Cardiac fibroblast (primary cell): ENCODE measurements around the gene CLCA2.

ENCODE experiments used
- DNase-seq, 2 donors: peaks; one replicate each; pipeline versions ENCODE4 v3.0.0 to v3.0.0-alpha.2; 2010; ENCODE audit warnings: low read depth in 2 of 2
- H3K4me3 ChIP-seq, 2 donors: replicated peaks in 1 of 2; 1 replicate in 1 of 2; 2 replicates in 1 of 2; pipeline ENCODE4 v1.5.1; 2011; ENCODE audit warnings: low read depth in 2 of 2, low read length in 2 of 2, mild to moderate bottlenecking in 2 of 2, moderate library complexity in 1 of 2
- TF ChIP-seq, protein P1 (sequence below): IDR thresholded peaks from one replicate; pipeline ENCODE4 v1.5.1; 2011; ENCODE audit warnings: low read depth, mild to moderate bottlenecking, low read length, inconsistent platforms

Gene CLCA2

DNA sequence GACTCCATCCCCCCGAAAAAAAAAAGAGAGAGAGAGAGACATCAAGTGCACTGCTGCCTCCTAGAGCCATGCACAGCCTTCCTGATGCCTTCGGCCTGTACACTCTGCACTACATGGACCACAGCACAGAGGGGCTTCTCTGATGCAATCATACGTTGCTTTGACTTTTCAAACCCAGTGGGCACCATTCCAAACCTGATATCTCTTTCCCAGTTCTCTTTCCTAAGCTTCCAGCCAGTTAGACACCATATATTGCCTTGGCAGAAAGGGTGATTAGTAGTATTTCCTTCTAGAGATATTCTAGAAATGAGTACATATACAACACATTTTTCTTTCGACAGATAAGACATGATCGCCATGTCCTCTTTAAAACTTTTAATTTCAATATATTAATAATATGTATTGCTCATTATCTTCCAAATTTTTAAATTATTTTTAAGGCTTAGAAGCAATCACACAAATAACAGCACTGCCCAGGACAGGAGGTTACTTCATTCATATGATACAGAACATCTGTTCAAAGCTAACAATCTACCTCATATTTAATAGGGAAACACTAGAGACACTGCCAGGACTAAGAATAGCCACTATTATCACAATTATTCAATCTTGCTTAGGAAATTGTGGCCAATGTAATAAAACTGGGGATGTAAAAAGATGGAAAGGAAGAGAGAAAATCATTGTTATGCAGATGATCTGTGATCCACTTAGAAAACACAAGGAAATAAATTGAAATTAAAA lies 54.6 kb downstream of the CLCA2 start:
- peak in 1 of 2 donors; percentile 15 for DNase-seq
- H3K4me3 ChIP-seq, result no peak overlapping the region
- TF ChIP-seq, protein P1, sequence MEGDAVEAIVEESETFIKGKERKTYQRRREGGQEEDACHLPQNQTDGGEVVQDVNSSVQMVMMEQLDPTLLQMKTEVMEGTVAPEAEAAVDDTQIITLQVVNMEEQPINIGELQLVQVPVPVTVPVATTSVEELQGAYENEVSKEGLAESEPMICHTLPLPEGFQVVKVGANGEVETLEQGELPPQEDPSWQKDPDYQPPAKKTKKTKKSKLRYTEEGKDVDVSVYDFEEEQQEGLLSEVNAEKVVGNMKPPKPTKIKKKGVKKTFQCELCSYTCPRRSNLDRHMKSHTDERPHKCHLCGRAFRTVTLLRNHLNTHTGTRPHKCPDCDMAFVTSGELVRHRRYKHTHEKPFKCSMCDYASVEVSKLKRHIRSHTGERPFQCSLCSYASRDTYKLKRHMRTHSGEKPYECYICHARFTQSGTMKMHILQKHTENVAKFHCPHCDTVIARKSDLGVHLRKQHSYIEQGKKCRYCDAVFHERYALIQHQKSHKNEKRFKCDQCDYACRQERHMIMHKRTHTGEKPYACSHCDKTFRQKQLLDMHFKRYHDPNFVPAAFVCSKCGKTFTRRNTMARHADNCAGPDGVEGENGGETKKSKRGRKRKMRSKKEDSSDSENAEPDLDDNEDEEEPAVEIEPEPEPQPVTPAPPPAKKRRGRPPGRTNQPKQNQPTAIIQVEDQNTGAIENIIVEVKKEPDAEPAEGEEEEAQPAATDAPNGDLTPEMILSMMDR, result no peak

- no peak for DNase-seq
- H3K4me3 ChIP-seq, result no peak overlapping the region
- TF ChIP-seq, protein P1, result no peak
These were observed 58.0 kb downstream of the CLCA2 start for GRCh38 chr1:86481966-86482365.

DNA sequence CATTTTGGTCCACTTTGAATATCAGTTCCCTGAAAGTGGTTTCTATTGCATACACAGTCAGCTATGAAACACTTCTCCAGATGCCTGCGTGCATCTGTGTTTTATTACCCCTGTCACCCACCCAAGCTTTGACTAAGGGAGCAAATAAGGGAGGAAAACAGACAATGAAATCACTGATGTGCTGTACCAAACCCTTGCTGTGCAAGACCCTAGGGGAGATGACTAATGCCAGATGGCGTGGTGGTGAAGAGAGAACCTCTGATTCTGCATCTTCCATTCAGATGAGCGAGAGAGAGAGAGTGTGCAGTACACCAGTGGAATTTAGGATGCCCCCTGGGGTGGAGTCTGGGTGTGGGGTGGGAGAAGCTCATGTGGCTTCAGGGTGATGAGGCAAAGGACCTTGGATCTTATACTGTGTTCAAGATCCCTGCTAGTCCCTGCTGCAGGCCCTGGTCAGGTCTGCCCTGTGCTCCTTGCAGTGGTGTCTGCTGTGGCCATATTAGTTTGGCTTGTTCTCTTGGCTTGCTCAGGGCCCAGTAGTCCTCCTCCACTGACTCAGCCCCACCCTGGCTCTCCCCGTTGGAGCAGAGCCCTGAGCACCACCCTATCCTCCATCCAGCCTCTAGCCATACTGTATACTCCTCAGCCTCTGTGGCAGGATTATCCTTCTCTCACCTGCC lies 63.3 kb downstream of the CLCA2 start:
- no peak overlapping the region for H3K4me3 ChIP-seq
- TF ChIP-seq, protein P1, result no peak
- peak; percentile 61 to 93 for DNase-seq

GRCh38 chr1:86487811-86488141 lies 63.8 kb downstream of the CLCA2 start:
- DNase-seq, result no peak

DNA sequence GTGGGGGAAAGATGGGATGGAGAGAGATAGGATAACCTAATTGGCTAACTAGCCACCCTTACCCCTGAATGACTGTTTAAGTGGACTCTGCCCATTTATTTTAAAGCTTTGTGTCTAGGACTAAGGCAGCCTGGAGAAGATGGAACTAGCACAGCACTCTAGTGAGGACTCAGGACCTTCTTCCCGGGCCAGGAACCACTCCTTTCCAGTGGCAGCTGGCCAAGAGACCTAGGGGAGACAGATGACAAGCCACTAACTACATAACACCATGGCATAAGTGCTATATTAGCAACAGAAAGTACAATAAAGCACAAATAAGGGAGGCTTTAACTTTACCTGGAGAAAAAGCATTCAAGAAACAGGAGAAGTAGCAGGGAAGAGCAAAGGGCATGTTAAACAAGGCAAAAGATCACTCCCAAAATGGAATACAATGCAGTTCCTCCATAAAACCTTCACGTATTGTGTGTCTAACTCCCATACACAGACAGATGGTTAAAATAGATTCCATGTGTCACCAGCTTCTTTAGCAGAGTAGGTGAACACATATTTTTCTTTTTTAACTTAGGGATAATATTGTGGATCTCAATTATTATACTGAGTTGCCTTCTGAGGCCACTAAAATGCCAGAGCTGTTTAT lies 65.4 kb downstream of the CLCA2 start:
- no peak for DNase-seq
- TF ChIP-seq, protein P1, result no peak
- no peak overlapping the region for H3K4me3 ChIP-seq

More at GRCh38 chr1:86487811-86488141, 63.8 kb downstream of the CLCA2 start:
- TF ChIP-seq, protein P1, result no peak
- no peak overlapping the region for H3K4me3 ChIP-seq

DNA sequence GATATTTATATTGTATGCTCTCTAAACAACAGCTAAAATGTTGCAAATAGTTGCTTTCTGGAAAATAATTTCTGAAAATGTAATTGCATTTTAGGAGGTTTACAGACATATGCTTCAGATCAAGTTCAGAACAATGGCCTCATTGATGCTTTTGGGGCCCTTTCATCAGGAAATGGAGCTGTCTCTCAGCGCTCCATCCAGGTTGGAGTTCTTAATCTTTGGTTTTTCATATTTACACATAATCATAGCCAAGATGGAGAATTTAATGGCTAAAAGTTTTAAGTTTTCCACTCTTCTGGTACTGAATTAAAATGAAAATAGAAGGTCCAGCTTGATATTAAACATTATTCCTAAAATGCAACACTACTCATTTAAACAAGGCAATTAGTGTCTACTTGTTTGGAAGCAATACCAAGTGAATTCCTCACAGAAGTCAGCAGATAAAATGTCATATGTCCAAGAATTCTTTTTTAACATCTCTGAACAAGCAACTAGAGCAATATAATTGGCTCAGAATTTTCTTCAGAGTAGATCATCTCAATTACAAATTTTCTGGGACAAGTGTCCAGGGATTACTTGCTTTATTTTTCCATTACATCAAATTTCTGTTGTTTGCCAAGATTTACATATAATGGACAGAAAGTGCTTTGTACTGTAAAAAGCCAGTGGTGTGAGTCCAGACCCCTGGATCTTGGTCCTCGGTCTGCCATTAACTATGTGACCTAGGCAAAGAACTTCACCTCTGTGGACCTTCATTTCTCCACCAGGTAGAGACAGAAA lies 67.4 kb downstream of the CLCA2 start:
- no peak for DNase-seq
- no peak overlapping the region for H3K4me3 ChIP-seq
- TF ChIP-seq, protein P1, result no peak
